HG03342 (cell line): ENCODE results near the gene MECR.
"Not testable (repeated sequence)": the region's sequence is repeated elsewhere in the genome, so short reads cannot be mapped to it uniquely, and the experiment has no call there.

Experiments
- ATAC-seq: cut with Tn5 transposase; IDR thresholded peaks from one replicate; pipeline ENCODE4 v1.9.1; 2021; ENCODE audit warnings: mild to moderate bottlenecking, moderate library complexity; ENCODE audit not compliant: unreplicated experiment

Gene MECR

GRCh38 chr1:29172415-29172939, 58.3 kb downstream of the MECR start:
- no peak for ATAC-seq

- no peak for ATAC-seq
Observed at GRCh38 chr1:29171521-29171920, 59.2 kb downstream of the MECR start.

GRCh38 chr1:29171089-29171488, 59.6 kb downstream of the MECR start:
- no peak for ATAC-seq

- ATAC-seq, result no peak
Observed at GRCh38 chr1:29169976-29170375, 60.8 kb downstream of the MECR start.

DNA sequence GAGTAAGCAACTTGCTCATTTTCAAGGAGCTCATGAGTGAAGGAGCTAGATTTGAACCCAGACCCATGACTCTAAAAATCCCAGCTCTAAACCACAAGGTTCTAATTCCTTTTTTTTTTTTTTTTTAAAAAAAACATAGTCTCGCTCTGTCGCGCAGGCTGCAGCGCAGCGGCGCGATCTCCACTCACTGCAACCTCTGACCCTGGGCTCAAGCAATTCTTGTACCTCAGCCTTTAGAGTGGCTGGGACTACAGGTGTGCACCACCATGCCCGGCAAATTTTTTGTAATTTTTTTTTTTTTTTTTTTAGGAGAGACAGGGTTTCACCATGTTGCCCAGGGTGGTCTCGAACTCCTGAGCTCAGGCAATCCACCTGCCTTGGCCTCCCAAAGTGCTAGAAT, 62.8 kb downstream of the MECR start:
- ATAC-seq, result no peak

DNA sequence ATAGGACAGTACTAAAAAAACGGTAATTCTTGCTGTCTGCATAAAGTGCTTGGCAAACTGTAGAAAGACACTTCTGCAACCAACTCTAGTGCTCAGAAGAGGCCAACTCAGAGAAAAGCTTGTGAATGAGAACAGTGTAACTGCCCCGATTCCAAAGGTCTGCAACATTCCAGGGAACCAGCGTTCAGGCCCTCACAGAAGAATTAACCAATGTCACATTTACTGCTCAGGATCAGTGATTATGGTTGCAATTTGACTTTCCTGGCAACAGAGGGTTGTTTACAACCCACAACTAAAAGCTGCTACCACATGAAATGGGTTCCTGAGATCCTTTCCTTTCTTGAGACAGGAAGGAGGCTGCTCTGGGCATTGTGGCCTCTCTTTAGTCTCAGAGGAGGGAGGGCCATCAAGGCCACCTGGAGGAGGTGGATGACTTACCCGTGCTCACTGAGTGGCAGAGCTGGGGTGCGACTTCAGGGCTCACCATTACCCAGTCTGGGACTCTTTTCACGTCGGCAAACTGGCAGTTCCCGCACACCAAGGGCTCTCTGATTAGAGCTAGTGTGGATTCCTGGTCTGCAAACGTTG, 64.3 kb downstream of the MECR start:
- ATAC-seq, result no peak

DNA sequence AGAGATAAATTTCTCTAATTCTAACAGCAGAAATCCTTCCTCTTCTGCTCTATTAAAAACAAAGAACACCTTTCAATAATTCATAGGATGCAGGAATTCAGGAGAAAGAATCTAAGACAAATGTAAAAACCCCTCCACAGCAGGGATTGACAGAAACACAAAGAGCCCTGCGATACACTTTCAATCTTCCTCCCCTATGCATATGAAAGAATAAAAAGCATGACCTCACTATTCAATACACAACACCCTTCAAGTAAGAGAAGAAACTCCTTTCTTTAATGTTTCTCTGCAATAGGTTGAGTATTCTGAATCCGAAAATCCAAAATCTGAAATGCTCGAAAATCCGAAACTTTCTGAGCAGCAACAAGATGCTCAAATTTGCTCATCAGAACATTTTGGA, 66.1 kb downstream of the MECR start:
- ATAC-seq, result no peak

- no peak for ATAC-seq
Observed at GRCh38 chr1:29162476-29163138, 68.1 kb downstream of the MECR start.

- ATAC-seq, result no peak
Observed at GRCh38 chr1:29162025-29162424, 68.7 kb downstream of the MECR start.

- ATAC-seq, result no peak
Observed at GRCh38 chr1:29159773-29160172, 71.0 kb downstream of the MECR start.

DNA sequence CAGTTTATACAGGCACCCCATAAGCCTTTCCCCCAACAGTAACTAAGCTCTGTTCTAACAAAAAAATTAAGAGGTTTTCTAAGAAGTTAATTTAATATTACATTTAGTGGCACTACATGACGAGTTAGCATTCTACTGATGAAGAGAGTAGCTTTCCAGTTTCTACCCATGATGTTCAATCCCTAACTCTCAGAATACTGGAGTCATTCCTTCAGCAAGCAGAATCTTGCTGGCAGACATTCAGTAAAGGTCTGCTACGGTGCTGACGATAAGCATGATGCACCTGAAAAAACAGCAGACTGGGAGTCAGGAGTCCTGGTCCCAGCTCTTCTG, 73.5 kb downstream of the MECR start:
- ATAC-seq, result no peak

DNA sequence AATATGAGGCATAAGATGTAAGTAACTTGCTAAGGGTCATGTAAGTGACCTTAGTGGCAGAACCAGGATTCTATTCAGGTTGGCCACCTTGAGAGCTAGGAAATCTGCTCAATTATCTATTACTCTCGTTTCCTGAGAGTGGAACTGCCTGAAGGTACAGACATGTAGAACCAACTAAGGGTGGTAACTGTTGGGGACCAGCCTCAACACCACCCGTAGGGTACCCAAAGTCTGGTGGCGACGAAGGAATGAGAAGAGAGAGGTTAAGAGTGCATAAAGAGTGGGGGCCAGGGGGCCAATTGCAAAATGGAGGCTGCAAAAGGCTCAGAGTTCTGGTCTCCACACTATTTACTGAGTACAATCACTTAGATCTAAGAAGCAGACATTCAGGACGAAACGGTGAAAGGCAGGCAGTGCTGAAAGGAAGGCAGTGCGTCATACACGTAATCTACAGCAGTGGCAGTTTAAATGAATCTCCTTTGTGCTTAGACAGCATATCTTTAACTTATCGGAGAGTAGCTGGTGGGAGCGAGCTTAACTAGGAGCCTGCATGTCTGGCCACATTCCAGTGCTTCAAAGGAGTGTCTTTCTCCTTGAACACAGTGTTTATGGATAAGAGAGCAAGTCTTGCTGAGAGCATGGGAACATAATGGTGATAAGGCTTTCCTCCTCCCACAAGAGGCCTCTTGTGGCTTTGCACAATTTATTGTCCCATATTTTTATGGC, 74.0 kb downstream of the MECR start:
- ATAC-seq, result no peak

DNA sequence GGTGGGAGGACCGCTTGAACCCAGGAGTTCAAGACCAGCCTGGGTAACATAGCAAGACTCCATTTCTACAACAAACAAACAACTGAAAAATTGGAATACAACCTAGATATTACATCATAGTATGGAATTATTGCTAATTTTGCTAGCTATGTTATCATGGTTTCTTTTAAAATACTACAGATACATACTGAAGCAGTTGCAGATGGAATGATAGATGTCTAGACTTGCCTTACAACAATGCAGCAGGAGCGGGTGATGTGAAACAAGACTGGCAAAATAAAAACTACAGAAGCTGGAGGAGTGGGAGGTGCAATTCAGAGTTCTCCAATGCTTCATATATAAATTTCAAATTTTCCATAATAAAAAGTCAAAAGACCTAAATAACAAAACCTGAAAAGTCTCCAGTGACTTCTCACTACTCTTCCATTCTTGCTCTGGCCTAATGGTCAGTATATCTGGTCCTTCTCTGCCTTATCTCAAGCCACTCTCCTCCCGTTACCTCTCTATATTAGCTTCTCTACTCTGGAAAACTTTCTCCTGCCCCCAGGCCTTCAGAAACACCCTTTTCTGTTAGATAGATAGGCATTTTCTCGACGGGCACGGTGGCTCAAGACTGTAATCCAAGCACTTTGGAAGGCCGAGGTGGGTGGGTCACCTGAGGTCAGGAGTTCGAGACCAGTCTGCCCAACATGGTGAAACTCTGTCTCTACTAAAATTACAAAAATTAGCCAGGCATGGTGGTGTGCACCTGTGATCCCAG, 78.5 kb downstream of the MECR start:
- no peak for ATAC-seq

GRCh38 chr1:29150346-29150745, 80.4 kb downstream of the MECR start:
- not testable (repeated sequence) for ATAC-seq

DNA sequence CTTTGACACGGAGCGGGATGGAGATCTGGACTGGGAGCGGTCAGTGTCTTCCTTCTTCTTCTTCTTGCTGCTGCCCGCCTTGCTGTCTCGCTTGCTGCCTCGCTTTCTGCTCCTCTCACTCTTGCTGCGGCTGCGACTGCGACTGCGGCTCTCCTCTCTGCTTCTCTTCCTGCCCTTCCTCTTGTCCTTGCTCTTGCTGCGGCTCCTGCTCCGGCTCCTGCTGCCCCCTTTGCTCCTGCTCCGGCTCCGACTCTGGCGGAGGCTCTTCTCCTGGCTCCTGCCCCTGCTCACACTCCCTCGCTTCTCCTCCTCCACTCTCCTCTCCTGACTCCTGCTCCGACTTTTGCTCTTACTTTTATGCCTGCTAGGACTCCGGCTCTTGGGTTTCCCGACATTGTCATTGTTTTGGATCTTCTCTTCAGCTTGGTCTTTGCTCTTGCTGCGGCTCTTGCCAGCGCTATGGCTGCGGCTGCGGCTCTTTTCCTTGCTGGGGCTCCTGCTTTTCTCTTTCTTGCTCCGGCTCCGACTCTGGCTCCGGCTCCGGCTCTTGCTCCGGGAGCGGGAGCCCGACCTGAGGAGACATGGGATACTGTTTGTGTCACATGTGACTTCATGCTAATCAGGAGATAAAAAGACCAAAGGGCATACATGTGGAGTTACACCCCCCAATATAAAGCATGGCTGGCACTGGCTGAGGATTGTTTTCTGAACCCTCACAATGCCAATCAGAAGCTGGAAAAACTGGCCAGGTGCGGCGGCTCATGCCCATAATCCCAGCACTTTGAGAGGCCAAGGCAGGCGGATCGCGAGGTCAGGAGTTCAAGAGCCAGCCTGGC, 81.9 kb downstream of the MECR start:
- ATAC-seq, result no peak

- ATAC-seq, result no peak
Observed at GRCh38 chr1:29145739-29146437, 84.8 kb downstream of the MECR start.

DNA sequence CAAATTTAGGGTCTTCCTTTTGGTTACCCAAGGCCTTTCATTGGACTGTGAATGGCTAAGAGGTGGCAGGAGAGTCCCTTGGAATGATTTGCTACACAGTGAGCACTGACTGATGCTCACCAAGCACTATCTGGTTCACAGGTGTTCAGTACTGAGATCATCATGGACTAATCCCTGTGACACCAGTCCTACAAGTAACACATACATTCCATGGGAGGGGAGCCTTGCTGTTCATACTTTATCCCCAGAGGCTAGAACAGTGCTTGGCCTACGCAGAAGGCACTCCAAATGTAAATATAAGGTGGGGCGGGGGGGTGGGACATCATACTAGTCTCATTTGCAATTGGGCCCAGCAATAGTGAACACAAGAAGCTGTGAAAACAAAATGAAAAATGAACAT, 86.6 kb downstream of the MECR start:
- no peak for ATAC-seq

GRCh38 chr1:29142714-29143113, 88.0 kb downstream of the MECR start:
- no peak for ATAC-seq
